Upper lobe of right lung (tissue), 1 donor: Measurements from ENCODE around the gene FGF22. TPM values are rescaled to one million over a fixed set of nuclear protein-coding genes. Genes with fewer than 3 reads are reported as not detected.

Experiments used
- ATAC-seq: fragments of 200-7000 bp; cut with Tn5 transposase; one replicate; pipeline ENCODE4 v1.9.1; 2020; ENCODE audit warnings: mild to moderate bottlenecking, moderate library complexity
- DNase-seq: peaks from one replicate; pipeline ENCODE4 v3.0.0-alpha.2; 2020
- H3K27ac ChIP-seq: fragments of 200-600 bp; one replicate; pipeline ENCODE4 v1.8.0; 2022
- H3K27me3 ChIP-seq: fragments of 200-600 bp; one replicate; pipeline ENCODE4 v1.8.0; 2022; ENCODE audit warnings: mild to moderate bottlenecking
- H3K36me3 ChIP-seq: fragments of 200-600 bp; one replicate; pipeline ENCODE4 v1.8.0; 2022
- H3K4me1 ChIP-seq: fragments of 200-600 bp; one replicate; pipeline ENCODE4 v1.8.0; 2022
- H3K4me3 ChIP-seq: fragments of 200-600 bp; one replicate; pipeline ENCODE4 v1.8.0; 2022; ENCODE audit warnings: mild to moderate bottlenecking
- H3K9me3 ChIP-seq: fragments of 200-600 bp; one replicate; pipeline ENCODE4 v1.8.0; 2022
- CTCF ChIP-seq: fragments of 200-600 bp; IDR thresholded peaks from one replicate; pipeline ENCODE4 v1.8.0; 2022; ENCODE audit warnings: antibody characterized with exemption
- intact Hi-C: fragments of 100-400 bp; cut with DNase I; formaldehyde crosslinking; loops from one replicate; pipeline ENCODE4 v1.11.0; 2022
- total RNA-seq: library from RNA; stranded (reverse); fragmentation: NEBNext Ultra II Directional; extraction: Animal tissue kit (Norgen Biotek cat#: 25700); gene quantifications from one replicate; pipeline ENCODE4 v1.2.1, GENCODE V29; 2021
- donor health status: DM: no; HTN: yes; CAD: no; lungs with severe emphysema.

The FGF22 gene
- total RNA-seq, 1 donor from 2014 or later: 0.52 TPM

GRCh38 chr19:677601-678436 lies 38.1 kb downstream of the FGF22 start:
- TF ChIP-seq CTCF: no peak
- ATAC-seq (no peak), DNase-seq (peak; percentile 78)
- Histone ChIP-seq H3K4me3 (peak overlapping the region; percentile 61), H3K27me3 (no peaks in the 10 kb centered on the region), H3K36me3 (no peaks in the 10 kb centered on the region), H3K4me1 (peaks cover 19% of the 10 kb centered on the region), H3K27ac (peak overlapping the region; percentile 95), H3K9me3 (no peaks in the 10 kb centered on the region)
- intact Hi-C loops: no loop called here

- Histone ChIP-seq H3K27me3 (no peaks in the 10 kb centered on the region), H3K36me3 (no peaks in the 10 kb centered on the region), H3K4me3 (peak overlapping the region; percentile 68), H3K4me1 (peaks cover 19% of the 10 kb centered on the region), H3K27ac (peak overlapping the region; percentile 93), H3K9me3 (no peaks in the 10 kb centered on the region)
- no peak for DNase-seq
- no peak for TF ChIP-seq CTCF
- intact Hi-C loops: no loop called here
- ATAC-seq: no peak
These were observed 39.2 kb downstream of the FGF22 start for GRCh38 chr19:678791-679388.

DNA sequence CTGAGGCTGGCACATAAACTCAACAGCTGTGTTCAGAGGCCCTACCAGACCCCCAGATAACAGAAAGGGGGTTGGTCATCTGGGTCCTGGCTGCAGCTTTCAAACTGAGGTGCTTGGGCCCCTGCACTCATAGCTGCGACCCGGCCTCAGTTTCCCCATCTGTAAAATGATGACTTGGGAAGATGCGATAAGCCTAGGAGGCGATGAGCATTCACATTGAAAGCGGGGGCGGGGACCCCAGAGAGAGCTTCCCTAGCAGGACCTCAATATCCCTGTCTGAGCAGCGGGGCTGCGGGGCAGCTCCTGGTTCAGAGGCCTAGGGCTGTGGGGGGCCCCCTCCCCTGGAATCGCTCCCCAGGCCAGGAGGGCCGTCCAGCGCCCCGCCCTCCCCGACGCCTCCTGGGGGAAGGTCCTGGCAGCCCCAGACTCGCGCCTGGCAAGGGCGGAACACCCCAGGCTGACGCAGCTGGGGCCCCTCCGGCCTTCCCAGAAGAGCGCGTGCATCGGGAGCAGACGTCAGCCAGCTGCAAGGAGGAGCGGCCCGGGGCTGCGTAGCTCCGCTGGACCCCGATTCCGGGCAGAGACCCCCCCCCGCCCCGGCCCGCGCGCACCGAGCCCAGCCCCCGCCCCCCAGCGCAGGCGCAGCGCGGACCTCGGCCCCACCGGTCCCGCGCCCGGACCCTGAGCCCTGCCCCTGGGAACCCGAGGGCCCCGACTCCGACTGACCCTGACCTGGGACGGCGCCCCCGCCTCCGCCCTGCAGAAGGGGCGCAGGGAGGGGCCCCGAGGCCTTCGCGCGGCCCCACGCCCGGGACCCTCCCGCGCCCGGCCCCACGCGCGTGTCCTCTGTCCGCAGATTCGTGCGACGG lies 40.0 kb downstream of the FGF22 start:
- DNase-seq: peak; percentile 83
- Histone ChIP-seq H3K9me3 (no peaks in the 10 kb centered on the region), H3K27ac (peak overlapping the region; percentile 93), H3K4me1 (peaks cover 19% of the 10 kb centered on the region), H3K27me3 (no peaks in the 10 kb centered on the region), H3K36me3 (no peaks in the 10 kb centered on the region), H3K4me3 (peak overlapping the region; percentile 68)
- ATAC-seq: peak; percentile 0
- no peak for TF ChIP-seq CTCF
- intact Hi-C loops: no loop called here

DNA sequence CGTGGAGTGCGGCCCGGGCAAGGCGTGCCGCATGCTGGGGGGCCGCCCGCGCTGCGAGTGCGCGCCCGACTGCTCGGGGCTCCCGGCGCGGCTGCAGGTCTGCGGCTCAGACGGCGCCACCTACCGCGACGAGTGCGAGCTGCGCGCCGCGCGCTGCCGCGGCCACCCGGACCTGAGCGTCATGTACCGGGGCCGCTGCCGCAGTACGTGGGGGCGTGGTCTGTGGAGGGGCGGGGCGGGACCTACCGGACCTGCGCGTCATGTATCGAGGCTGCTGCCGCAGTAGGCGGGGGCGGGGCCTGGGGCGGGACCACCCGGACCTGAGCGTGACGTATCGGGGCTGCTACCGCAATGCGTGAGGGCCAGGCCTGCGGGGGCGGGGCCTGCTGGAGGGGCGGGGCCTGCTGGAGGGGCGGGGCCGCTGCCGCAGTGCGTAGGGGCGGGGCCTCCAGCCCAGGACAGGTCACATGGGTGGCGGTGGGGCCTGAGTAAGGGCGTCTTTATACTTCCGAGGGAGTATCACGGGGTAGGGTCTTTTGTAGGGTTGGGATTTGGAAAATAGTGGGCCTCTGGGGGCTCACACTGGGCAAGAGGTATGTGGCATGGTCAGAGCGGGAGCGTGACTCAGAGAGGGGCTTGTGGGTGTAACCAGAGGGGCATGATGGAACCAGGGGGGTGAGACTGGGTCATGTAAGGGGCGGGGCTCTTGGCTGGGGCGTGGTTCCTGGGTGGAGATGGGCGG lies 40.8 kb downstream of the FGF22 start:
- H3K27ac ChIP-seq: peak overlapping the region; percentile 93
- no peaks in the 10 kb centered on the region for H3K27me3 ChIP-seq
- H3K36me3 ChIP-seq: no peaks in the 10 kb centered on the region
- ATAC-seq (peak; percentile 90), DNase-seq (peak; percentile 100)
- H3K9me3 ChIP-seq: no peaks in the 10 kb centered on the region
- H3K4me3 ChIP-seq: peak overlapping the region; percentile 68
- intact Hi-C loops: no loop called here
- peak; percentile 39 for TF ChIP-seq CTCF
- H3K4me1 ChIP-seq: peaks cover 19% of the 10 kb centered on the region
